HCT116 (cell line): Measurements from ENCODE around the gene GNPDA1. TPM values are rescaled to one million over a fixed set of nuclear protein-coding genes. Genes with fewer than 3 reads are reported as not detected.

Experiments used
- ATAC-seq: fragments of 200-7000 bp; cut with Tn5 transposase; 2 replicates; pipeline ENCODE4 v1.9.1; 2020; ENCODE audit warnings: mild to moderate bottlenecking, moderate library complexity
- BruUV-seq: library from RNA; stranded (reverse); fragments of 400-500 nt; replicated peaks from 2 replicates; lab custom pipeline; 2021; lab: Mats Ljungman, UMichigan
- CTCF ChIA-PET: fragments of 300-600 bp; sonication (Branson Sonifier 250); formaldehyde crosslinking; loops from one replicate; lab custom pipeline; 2021; ENCODE audit warnings: antibody characterized with exemption; lab: Charles Lee
- POLR2A ChIA-PET: fragments of 300-600, 350-600 bp; sonication (Branson Sonifier 250); formaldehyde crosslinking; loops from one replicate; lab custom pipeline; 2021; ENCODE audit warnings: antibody characterized with exemption; lab: Charles Lee
- RAD21 ChIA-PET, 2 experiments: fragments of 300-600 bp; sonication (Branson Sonifier 250); formaldehyde crosslinking; loops; one replicate each; lab custom pipeline; 2023; ENCODE audit warnings: low total read pairs in 2 of 2; ENCODE audit not compliant: uncharacterized antibody in 2 of 2, unreplicated experiment in 2 of 2, low non-redundant PET in 1 of 2; lab: Charles Lee
- DNase-seq: peaks from one replicate; pipeline ENCODE4 v3.0.0-alpha.2; 2010; ENCODE audit warnings: low read depth, low spot score
- H2AFZ ChIP-seq: fragments of 200-600 bp; shearing (Covaris generic), sonication (generic); 2 replicates; pipeline ENCODE4 v1.6.1; 2017; ENCODE audit warnings: low read depth, mixed run types, mixed read lengths, antibody characterized with exemption, low read length; ENCODE audit not compliant: poor library complexity, severe bottlenecking
- H3K27ac ChIP-seq: 2 replicates; pipeline ENCODE4 v1.5.1; 2012; ENCODE audit warnings: low read depth, low read length
- H3K27me3 ChIP-seq: fragments of 200-600 bp; sonication (generic); 2 replicates; pipeline ENCODE4 v1.6.1; 2016; ENCODE audit warnings: mixed run types, low read length, mixed read lengths; ENCODE audit not compliant: insufficient read depth
- H3K36me3 ChIP-seq, 2 experiments: fragments of 200-500 bp in 1 of 2; fragments of 200-600 bp in 1 of 2; sonication (Bioruptor generic) in 1 of 2; sonication (generic) in 1 of 2; 2 replicates each; pipeline versions ENCODE4 v1.5.1 to v1.6.1; 2014 to 2016; ENCODE audit warnings: low read length in 2 of 2, inconsistent platforms in 1 of 2, mixed read lengths in 1 of 2, mixed run types in 1 of 2; ENCODE audit not compliant: insufficient read depth in 2 of 2, control insufficient read depth in 1 of 2
- H3K4me1 ChIP-seq, 2 experiments: fragments of 200-600 bp in 1 of 2; sonication (generic) in 1 of 2; 2 replicates each; pipeline versions ENCODE4 v1.5.1 to v1.6.1; 2012 to 2017; ENCODE audit warnings: low read length in 2 of 2, inconsistent platforms in 1 of 2, mild to moderate bottlenecking in 1 of 2, mixed read lengths in 1 of 2, mixed run types in 1 of 2, moderate library complexity in 1 of 2; ENCODE audit not compliant: insufficient read depth in 2 of 2, control insufficient read depth in 1 of 2
- H3K4me2 ChIP-seq: fragments of 200-600 bp; sonication (generic); 2 replicates; pipeline ENCODE4 v1.6.1; 2017; ENCODE audit warnings: mixed run types, low read length, mixed read lengths
- H3K4me3 ChIP-seq, 2 experiments: fragments of 200-600 bp in 1 of 2; sonication (generic) in 1 of 2; replicated peaks in 1 of 2; 2 replicates each; pipeline ENCODE4 v1.5.1; 2011 to 2016; ENCODE audit warnings: low read length in 2 of 2, control low read depth in 1 of 2, low read depth in 1 of 2, mild to moderate bottlenecking in 1 of 2, mixed read lengths in 1 of 2, mixed run types in 1 of 2
- H3K79me2 ChIP-seq: fragments of 200-600 bp; sonication (generic); 2 replicates; pipeline ENCODE4 v1.6.1; 2017; ENCODE audit warnings: mild to moderate bottlenecking, mixed run types, low read length, moderate library complexity, mixed read lengths; ENCODE audit not compliant: insufficient read depth
- H3K9ac ChIP-seq: fragments of 200-600 bp; sonication (generic); 2 replicates; pipeline ENCODE4 v1.6.1; 2016; ENCODE audit warnings: low read length, mixed read lengths
- H3K9me2 ChIP-seq: fragments of 200-600 bp; sonication (generic), shearing (Covaris generic); 2 replicates; pipeline ENCODE4 v1.6.1; 2017; ENCODE audit warnings: mixed run types, mild to moderate bottlenecking, moderate library complexity; ENCODE audit not compliant: insufficient read depth
- H3K9me3 ChIP-seq, 2 experiments: fragments of 200-500 bp in 1 of 2; fragments of 200-600 bp in 1 of 2; sonication (Bioruptor generic) in 1 of 2; sonication (generic) in 1 of 2; 2 replicates each; pipeline ENCODE4 v1.6.1; 2014 to 2017; ENCODE audit warnings: low read length in 2 of 2, mixed read lengths in 2 of 2, inconsistent platforms in 1 of 2, low read depth in 1 of 2, mild to moderate bottlenecking in 1 of 2, mixed run types in 1 of 2, moderate library complexity in 1 of 2; ENCODE audit not compliant: control insufficient read depth in 1 of 2, insufficient read depth in 1 of 2
- H4K20me1 ChIP-seq: fragments of 200-600 bp; sonication (generic), shearing (Covaris generic); 2 replicates; pipeline ENCODE4 v1.6.1; 2017; ENCODE audit warnings: mixed run types, mild to moderate bottlenecking, moderate library complexity; ENCODE audit not compliant: insufficient read depth
- CBX3 ChIP-seq: IDR thresholded peaks from 2 replicates; pipeline ENCODE4 v1.6.1; 2012; ENCODE audit warnings: low read depth
- CEBPB ChIP-seq: IDR thresholded peaks from 2 replicates; pipeline ENCODE4 v1.6.1; 2012; ENCODE audit warnings: low read depth
- EGR1 ChIP-seq: IDR thresholded peaks from 2 replicates; pipeline ENCODE4 v1.6.1; 2012; ENCODE audit warnings: low read depth
- ELF1 ChIP-seq: IDR thresholded peaks from 2 replicates; pipeline ENCODE4 v1.6.1; 2012; ENCODE audit warnings: low read depth, borderline replicate concordance
- EZH2 ChIP-seq: fragments of 200-600 bp; sonication (generic); IDR thresholded peaks from 2 replicates; pipeline ENCODE4 v1.6.1; 2017; ENCODE audit warnings: antibody characterized with exemption, mixed run types
- FOSL1 ChIP-seq: IDR thresholded peaks from 2 replicates; pipeline ENCODE4 v1.6.1; 2012; ENCODE audit warnings: low read depth
- JUND ChIP-seq: IDR thresholded peaks from 2 replicates; pipeline ENCODE4 v1.6.1; 2012
- POLR2A ChIP-seq: IDR thresholded peaks from 2 replicates; pipeline ENCODE4 v1.7.0; 2011; ENCODE audit warnings: borderline replicate concordance; ENCODE audit not compliant: insufficient read depth, insufficient read length; ENCODE audit errors: extremely low read depth
- POLR2AphosphoS5 ChIP-seq: IDR thresholded peaks from 2 replicates; pipeline ENCODE4 v1.6.1; 2011; ENCODE audit warnings: mild to moderate bottlenecking, low read depth, low read length, moderate library complexity
- RAD21 ChIP-seq: IDR thresholded peaks from 2 replicates; pipeline ENCODE4 v1.6.1; 2012; ENCODE audit warnings: low read depth, mild to moderate bottlenecking
- SP1 ChIP-seq: IDR thresholded peaks from 2 replicates; pipeline ENCODE4 v1.6.1; 2012; ENCODE audit warnings: low read depth
- TCF7L2 ChIP-seq: IDR thresholded peaks from 2 replicates; pipeline ENCODE4 v1.7.0; 2011; ENCODE audit warnings: borderline replicate concordance, inconsistent platforms; ENCODE audit not compliant: insufficient read depth, insufficient read length; ENCODE audit errors: extremely low read depth
- ZFX ChIP-seq: fragments of 450-650 bp; IDR thresholded peaks from 2 replicates; pipeline ENCODE4 v1.6.1; 2017
- ZNF274 ChIP-seq: fragments of 200-500 bp; sonication (Bioruptor generic); IDR thresholded peaks from 2 replicates; pipeline ENCODE4 v1.6.1; 2014; ENCODE audit warnings: mild to moderate bottlenecking, low read depth, low read length, inconsistent platforms
- intact Hi-C: fragments of 100-400 bp; cut with micrococcal nuclease; formaldehyde crosslinking; loops from 2 replicates; pipeline ENCODE4 v1.10.0; 2022
- total RNA-seq: library from RNA; stranded (reverse); gene quantifications from one replicate; pipeline ENCODE4 v1.2.1, GENCODE V29; 2021; ENCODE audit not compliant: unreplicated experiment
- TF ChIP-seq, protein P1 (sequence below): IDR thresholded peaks from 2 replicates; pipeline ENCODE4 v1.6.1; 2011; ENCODE audit warnings: mild to moderate bottlenecking, low read length, moderate library complexity; ENCODE audit not compliant: insufficient replicate concordance; ENCODE audit errors: extremely low read depth
- TF ChIP-seq, protein P2 (sequence below): IDR thresholded peaks from 2 replicates; pipeline ENCODE4 v1.6.1; 2012
- TF ChIP-seq, protein P3 (sequence below), 3 experiments: fragments of 200-600 bp in 1 of 3; sonication (generic) in 1 of 3; IDR thresholded peaks in 2 of 3; conservative IDR thresholded peaks in 1 of 3; 2 replicates each; pipeline ENCODE4 v1.5.1; 2012 to 2017; ENCODE audit warnings: low read depth in 2 of 3, low read length in 2 of 3, antibody characterized with exemption in 1 of 3, borderline replicate concordance in 1 of 3, control low read depth in 1 of 3, mild to moderate bottlenecking in 1 of 3, mixed read lengths in 1 of 3, mixed run types in 1 of 3, moderate library complexity in 1 of 3; ENCODE audit not compliant: insufficient read depth in 1 of 3

GNPDA1 gene
- total RNA-seq, 1 experiment from 2014 or later = 45.6 TPM

DNA sequence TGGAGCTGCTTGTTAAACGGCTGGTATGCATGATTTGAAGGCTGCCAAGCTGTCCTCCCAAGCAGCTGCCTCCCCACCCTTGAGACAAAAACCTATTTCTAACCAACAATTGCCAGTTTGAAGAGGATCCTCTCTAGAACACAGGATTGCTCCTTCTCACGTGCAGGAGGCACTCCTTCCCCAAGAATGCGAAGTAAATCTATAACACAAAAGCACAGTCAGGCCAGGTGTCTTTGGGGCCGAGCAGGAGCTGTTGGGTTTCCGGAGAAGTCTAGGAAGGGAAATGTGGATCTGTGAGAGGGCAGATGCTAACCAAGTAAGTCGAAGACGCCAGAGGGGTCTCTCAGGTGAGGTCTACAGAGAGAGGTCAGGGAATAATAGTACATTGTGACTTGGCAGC lies 35.4 kb upstream of the GNPDA1 start:
- H3K4me2 ChIP-seq = no peak overlapping the region
- CTCF ChIA-PET = interaction anchor here (0.8 kb wide), 1 partner anchor 95 kb away, joined by 3 read pairs; no protein-coding TSS in a partner anchor
- intact Hi-C loops = no loop called here
- H4K20me1 ChIP-seq = no peaks in the 10 kb centered on the region
- no peaks in the 10 kb centered on the region for H3K9me2 ChIP-seq
- BruUV-seq = no TSS peak
- H3K79me2 ChIP-seq = no peaks in the 10 kb centered on the region
- no peak overlapping the region for H3K4me3 ChIP-seq
- TF ChIP-seq, protein P1, sequence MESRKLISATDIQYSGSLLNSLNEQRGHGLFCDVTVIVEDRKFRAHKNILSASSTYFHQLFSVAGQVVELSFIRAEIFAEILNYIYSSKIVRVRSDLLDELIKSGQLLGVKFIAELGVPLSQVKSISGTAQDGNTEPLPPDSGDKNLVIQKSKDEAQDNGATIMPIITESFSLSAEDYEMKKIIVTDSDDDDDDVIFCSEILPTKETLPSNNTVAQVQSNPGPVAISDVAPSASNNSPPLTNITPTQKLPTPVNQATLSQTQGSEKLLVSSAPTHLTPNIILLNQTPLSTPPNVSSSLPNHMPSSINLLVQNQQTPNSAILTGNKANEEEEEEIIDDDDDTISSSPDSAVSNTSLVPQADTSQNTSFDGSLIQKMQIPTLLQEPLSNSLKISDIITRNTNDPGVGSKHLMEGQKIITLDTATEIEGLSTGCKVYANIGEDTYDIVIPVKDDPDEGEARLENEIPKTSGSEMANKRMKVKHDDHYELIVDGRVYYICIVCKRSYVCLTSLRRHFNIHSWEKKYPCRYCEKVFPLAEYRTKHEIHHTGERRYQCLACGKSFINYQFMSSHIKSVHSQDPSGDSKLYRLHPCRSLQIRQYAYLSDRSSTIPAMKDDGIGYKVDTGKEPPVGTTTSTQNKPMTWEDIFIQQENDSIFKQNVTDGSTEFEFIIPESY = no peak
- TF ChIP-seq EGR1 (no peak), CEBPB (no peak), RAD21 (no peak), EZH2 (no peak), ZFX (no peak), ZNF274 (no peak), FOSL1 (no peak), ELF1 (no peak), POLR2A (no peak), CBX3 (no peak), JUND (no peak), SP1 (no peak), POLR2AphosphoS5 (no peak), TCF7L2 (no peak)
- TF ChIP-seq, protein P2, sequence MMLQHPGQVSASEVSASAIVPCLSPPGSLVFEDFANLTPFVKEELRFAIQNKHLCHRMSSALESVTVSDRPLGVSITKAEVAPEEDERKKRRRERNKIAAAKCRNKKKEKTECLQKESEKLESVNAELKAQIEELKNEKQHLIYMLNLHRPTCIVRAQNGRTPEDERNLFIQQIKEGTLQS = no peak
- TF ChIP-seq, protein P3, sequence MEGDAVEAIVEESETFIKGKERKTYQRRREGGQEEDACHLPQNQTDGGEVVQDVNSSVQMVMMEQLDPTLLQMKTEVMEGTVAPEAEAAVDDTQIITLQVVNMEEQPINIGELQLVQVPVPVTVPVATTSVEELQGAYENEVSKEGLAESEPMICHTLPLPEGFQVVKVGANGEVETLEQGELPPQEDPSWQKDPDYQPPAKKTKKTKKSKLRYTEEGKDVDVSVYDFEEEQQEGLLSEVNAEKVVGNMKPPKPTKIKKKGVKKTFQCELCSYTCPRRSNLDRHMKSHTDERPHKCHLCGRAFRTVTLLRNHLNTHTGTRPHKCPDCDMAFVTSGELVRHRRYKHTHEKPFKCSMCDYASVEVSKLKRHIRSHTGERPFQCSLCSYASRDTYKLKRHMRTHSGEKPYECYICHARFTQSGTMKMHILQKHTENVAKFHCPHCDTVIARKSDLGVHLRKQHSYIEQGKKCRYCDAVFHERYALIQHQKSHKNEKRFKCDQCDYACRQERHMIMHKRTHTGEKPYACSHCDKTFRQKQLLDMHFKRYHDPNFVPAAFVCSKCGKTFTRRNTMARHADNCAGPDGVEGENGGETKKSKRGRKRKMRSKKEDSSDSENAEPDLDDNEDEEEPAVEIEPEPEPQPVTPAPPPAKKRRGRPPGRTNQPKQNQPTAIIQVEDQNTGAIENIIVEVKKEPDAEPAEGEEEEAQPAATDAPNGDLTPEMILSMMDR (IDR thresholded peaks at IDR 0.05 in 2 of 3, conservative IDR thresholded peaks at IDR 0.05 in 1 of 3; ENCODE audit: borderline replicate concordance in 1 of 3, insufficient read depth in 1 of 3, low read depth in 2 of 3, low read length in 2 of 3) = no peak
- TF ChIP-seq, all 23 proteins: peak for 0
- H3K27me3 ChIP-seq = no peaks in the 10 kb centered on the region
- peaks cover 4 to 7% of the 10 kb centered on the region in 2 experiments; a peak in 3 of 4 replicates for H3K4me1 ChIP-seq
- POLR2A ChIA-PET = no interaction called here
- RAD21 ChIA-PET = no interaction called here
- no peak overlapping the region for H2AFZ ChIP-seq
- no peaks in the 10 kb centered on the region for H3K36me3 ChIP-seq
- no peak overlapping the region for H3K27ac ChIP-seq
- ATAC-seq (no peak), DNase-seq (no peak)
- H3K9me3 ChIP-seq = no peaks in the 10 kb centered on the region
- no peak overlapping the region for H3K9ac ChIP-seq
